HCT116 (cell line): ENCODE results near the gene DCN. TPM values are rescaled to one million over a fixed set of nuclear protein-coding genes. Genes with fewer than 3 reads are reported as not detected.

Experiments
- ATAC-seq: fragments of 200-7000 bp; cut with Tn5 transposase; 2 replicates; pipeline ENCODE4 v1.9.1; 2020; ENCODE audit warnings: mild to moderate bottlenecking, moderate library complexity
- BruUV-seq: library from RNA; stranded (reverse); fragments of 400-500 nt; replicated peaks from 2 replicates; lab custom pipeline; 2021; lab: Mats Ljungman, UMichigan
- CTCF ChIA-PET: fragments of 300-600 bp; sonication (Branson Sonifier 250); formaldehyde crosslinking; loops from one replicate; lab custom pipeline; 2021; ENCODE audit warnings: antibody characterized with exemption; lab: Charles Lee
- POLR2A ChIA-PET: fragments of 300-600, 350-600 bp; sonication (Branson Sonifier 250); formaldehyde crosslinking; loops from one replicate; lab custom pipeline; 2021; ENCODE audit warnings: antibody characterized with exemption; lab: Charles Lee
- RAD21 ChIA-PET, 2 experiments: fragments of 300-600 bp; sonication (Branson Sonifier 250); formaldehyde crosslinking; loops; one replicate each; lab custom pipeline; 2023; ENCODE audit warnings: low total read pairs in 2 of 2; ENCODE audit not compliant: uncharacterized antibody in 2 of 2, unreplicated experiment in 2 of 2, low non-redundant PET in 1 of 2; lab: Charles Lee
- DNase-seq: peaks from one replicate; pipeline ENCODE4 v3.0.0-alpha.2; 2010; ENCODE audit warnings: low read depth, low spot score
- H2AFZ ChIP-seq: fragments of 200-600 bp; shearing (Covaris generic), sonication (generic); 2 replicates; pipeline ENCODE4 v1.6.1; 2017; ENCODE audit warnings: low read depth, mixed run types, mixed read lengths, antibody characterized with exemption, low read length; ENCODE audit not compliant: poor library complexity, severe bottlenecking
- H3K27ac ChIP-seq: 2 replicates; pipeline ENCODE4 v1.5.1; 2012; ENCODE audit warnings: low read depth, low read length
- H3K27me3 ChIP-seq: fragments of 200-600 bp; sonication (generic); 2 replicates; pipeline ENCODE4 v1.6.1; 2016; ENCODE audit warnings: mixed run types, low read length, mixed read lengths; ENCODE audit not compliant: insufficient read depth
- H3K36me3 ChIP-seq, 2 experiments: fragments of 200-500 bp in 1 of 2; fragments of 200-600 bp in 1 of 2; sonication (Bioruptor generic) in 1 of 2; sonication (generic) in 1 of 2; 2 replicates each; pipeline versions ENCODE4 v1.5.1 to v1.6.1; 2014 to 2016; ENCODE audit warnings: low read length in 2 of 2, inconsistent platforms in 1 of 2, mixed read lengths in 1 of 2, mixed run types in 1 of 2; ENCODE audit not compliant: insufficient read depth in 2 of 2, control insufficient read depth in 1 of 2
- H3K4me1 ChIP-seq, 2 experiments: fragments of 200-600 bp in 1 of 2; sonication (generic) in 1 of 2; 2 replicates each; pipeline versions ENCODE4 v1.5.1 to v1.6.1; 2012 to 2017; ENCODE audit warnings: low read length in 2 of 2, inconsistent platforms in 1 of 2, mild to moderate bottlenecking in 1 of 2, mixed read lengths in 1 of 2, mixed run types in 1 of 2, moderate library complexity in 1 of 2; ENCODE audit not compliant: insufficient read depth in 2 of 2, control insufficient read depth in 1 of 2
- H3K4me2 ChIP-seq: fragments of 200-600 bp; sonication (generic); 2 replicates; pipeline ENCODE4 v1.6.1; 2017; ENCODE audit warnings: mixed run types, low read length, mixed read lengths
- H3K4me3 ChIP-seq, 2 experiments: fragments of 200-600 bp in 1 of 2; sonication (generic) in 1 of 2; replicated peaks in 1 of 2; 2 replicates each; pipeline ENCODE4 v1.5.1; 2011 to 2016; ENCODE audit warnings: low read length in 2 of 2, control low read depth in 1 of 2, low read depth in 1 of 2, mild to moderate bottlenecking in 1 of 2, mixed read lengths in 1 of 2, mixed run types in 1 of 2
- H3K79me2 ChIP-seq: fragments of 200-600 bp; sonication (generic); 2 replicates; pipeline ENCODE4 v1.6.1; 2017; ENCODE audit warnings: mild to moderate bottlenecking, mixed run types, low read length, moderate library complexity, mixed read lengths; ENCODE audit not compliant: insufficient read depth
- H3K9ac ChIP-seq: fragments of 200-600 bp; sonication (generic); 2 replicates; pipeline ENCODE4 v1.6.1; 2016; ENCODE audit warnings: low read length, mixed read lengths
- H3K9me2 ChIP-seq: fragments of 200-600 bp; sonication (generic), shearing (Covaris generic); 2 replicates; pipeline ENCODE4 v1.6.1; 2017; ENCODE audit warnings: mixed run types, mild to moderate bottlenecking, moderate library complexity; ENCODE audit not compliant: insufficient read depth
- H3K9me3 ChIP-seq, 2 experiments: fragments of 200-500 bp in 1 of 2; fragments of 200-600 bp in 1 of 2; sonication (Bioruptor generic) in 1 of 2; sonication (generic) in 1 of 2; 2 replicates each; pipeline ENCODE4 v1.6.1; 2014 to 2017; ENCODE audit warnings: low read length in 2 of 2, mixed read lengths in 2 of 2, inconsistent platforms in 1 of 2, low read depth in 1 of 2, mild to moderate bottlenecking in 1 of 2, mixed run types in 1 of 2, moderate library complexity in 1 of 2; ENCODE audit not compliant: control insufficient read depth in 1 of 2, insufficient read depth in 1 of 2
- H4K20me1 ChIP-seq: fragments of 200-600 bp; sonication (generic), shearing (Covaris generic); 2 replicates; pipeline ENCODE4 v1.6.1; 2017; ENCODE audit warnings: mixed run types, mild to moderate bottlenecking, moderate library complexity; ENCODE audit not compliant: insufficient read depth
- CBX3 ChIP-seq: IDR thresholded peaks from 2 replicates; pipeline ENCODE4 v1.6.1; 2012; ENCODE audit warnings: low read depth
- EZH2phosphoT487 ChIP-seq: fragments of 200-600 bp; IDR thresholded peaks from 2 replicates; pipeline ENCODE4 v1.6.1; 2018; ENCODE audit warnings: antibody characterized with exemption, borderline replicate concordance
- JUND ChIP-seq: IDR thresholded peaks from 2 replicates; pipeline ENCODE4 v1.6.1; 2012
- ZFX ChIP-seq: fragments of 450-650 bp; IDR thresholded peaks from 2 replicates; pipeline ENCODE4 v1.6.1; 2017
- intact Hi-C: fragments of 100-400 bp; cut with micrococcal nuclease; formaldehyde crosslinking; loops from 2 replicates; pipeline ENCODE4 v1.10.0; 2022
- total RNA-seq: library from RNA; stranded (reverse); gene quantifications from one replicate; pipeline ENCODE4 v1.2.1, GENCODE V29; 2021; ENCODE audit not compliant: unreplicated experiment
- TF ChIP-seq, protein P1 (sequence below): IDR thresholded peaks from 2 replicates; pipeline ENCODE4 v1.6.1; 2012; ENCODE audit warnings: low read depth

Gene DCN
- total RNA-seq, 1 experiment from 2014 or later, result 3.6 TPM

DNA sequence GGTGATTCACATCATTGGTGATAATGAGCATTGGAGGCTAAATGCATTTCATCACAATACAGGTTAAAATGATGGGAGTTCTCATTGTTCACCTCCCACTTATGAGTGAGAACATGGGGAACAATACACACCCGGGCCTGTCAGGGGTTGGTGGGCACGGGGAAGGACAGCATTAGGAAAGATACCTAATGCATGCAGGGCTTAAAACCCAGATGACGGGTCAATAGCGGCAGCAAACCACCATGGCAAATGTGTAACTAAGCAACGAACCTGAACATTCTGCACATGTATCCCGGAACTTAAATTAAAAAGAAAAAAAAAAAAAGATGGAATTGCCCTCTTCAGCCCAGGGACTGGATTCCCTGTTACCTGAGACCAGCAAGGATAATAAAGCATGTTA is 69.0 kb downstream of the DCN start:
- no peak overlapping the region for H3K9ac ChIP-seq
- no peaks in the 10 kb centered on the region for H4K20me1 ChIP-seq
- ATAC-seq, result no peak
- ChIA-PET RAD21 (no interaction called here), CTCF (interaction anchor here (1.2 kb wide), 1 partner anchor 169 kb away, joined by 3 read pairs; no protein-coding TSS in a partner anchor), POLR2A (interaction anchor here (0.6 kb wide), 1 partner anchor 1466 kb away, joined by 5 read pairs; no protein-coding TSS in a partner anchor)
- BruUV-seq, result no TSS peak
- H2AFZ ChIP-seq, result no peak overlapping the region
- no peak overlapping the region for H3K4me3 ChIP-seq
- intact Hi-C loops, result no loop called here
- H3K4me2 ChIP-seq, result no peak overlapping the region
- H3K27me3 ChIP-seq, result no peaks in the 10 kb centered on the region
- no peak overlapping the region for H3K27ac ChIP-seq
- no peaks in the 10 kb centered on the region for H3K9me2 ChIP-seq
- H3K36me3 ChIP-seq, result no peaks in the 10 kb centered on the region
- no peak for TF ChIP-seq CBX3
- no peak for TF ChIP-seq ZFX
- no peak for TF ChIP-seq JUND
- TF ChIP-seq, protein P1, sequence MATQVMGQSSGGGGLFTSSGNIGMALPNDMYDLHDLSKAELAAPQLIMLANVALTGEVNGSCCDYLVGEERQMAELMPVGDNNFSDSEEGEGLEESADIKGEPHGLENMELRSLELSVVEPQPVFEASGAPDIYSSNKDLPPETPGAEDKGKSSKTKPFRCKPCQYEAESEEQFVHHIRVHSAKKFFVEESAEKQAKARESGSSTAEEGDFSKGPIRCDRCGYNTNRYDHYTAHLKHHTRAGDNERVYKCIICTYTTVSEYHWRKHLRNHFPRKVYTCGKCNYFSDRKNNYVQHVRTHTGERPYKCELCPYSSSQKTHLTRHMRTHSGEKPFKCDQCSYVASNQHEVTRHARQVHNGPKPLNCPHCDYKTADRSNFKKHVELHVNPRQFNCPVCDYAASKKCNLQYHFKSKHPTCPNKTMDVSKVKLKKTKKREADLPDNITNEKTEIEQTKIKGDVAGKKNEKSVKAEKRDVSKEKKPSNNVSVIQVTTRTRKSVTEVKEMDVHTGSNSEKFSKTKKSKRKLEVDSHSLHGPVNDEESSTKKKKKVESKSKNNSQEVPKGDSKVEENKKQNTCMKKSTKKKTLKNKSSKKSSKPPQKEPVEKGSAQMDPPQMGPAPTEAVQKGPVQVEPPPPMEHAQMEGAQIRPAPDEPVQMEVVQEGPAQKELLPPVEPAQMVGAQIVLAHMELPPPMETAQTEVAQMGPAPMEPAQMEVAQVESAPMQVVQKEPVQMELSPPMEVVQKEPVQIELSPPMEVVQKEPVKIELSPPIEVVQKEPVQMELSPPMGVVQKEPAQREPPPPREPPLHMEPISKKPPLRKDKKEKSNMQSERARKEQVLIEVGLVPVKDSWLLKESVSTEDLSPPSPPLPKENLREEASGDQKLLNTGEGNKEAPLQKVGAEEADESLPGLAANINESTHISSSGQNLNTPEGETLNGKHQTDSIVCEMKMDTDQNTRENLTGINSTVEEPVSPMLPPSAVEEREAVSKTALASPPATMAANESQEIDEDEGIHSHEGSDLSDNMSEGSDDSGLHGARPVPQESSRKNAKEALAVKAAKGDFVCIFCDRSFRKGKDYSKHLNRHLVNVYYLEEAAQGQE, result no peak
- TF ChIP-seq EZH2phosphoT487, result no peak
- no peaks in the 10 kb centered on the region for H3K4me1 ChIP-seq
- no peaks in the 10 kb centered on the region for H3K9me3 ChIP-seq
- DNase-seq, result no peak
- no peaks in the 10 kb centered on the region for H3K79me2 ChIP-seq
